ENCODE measurements around the gene DNAJC21. TPM values are rescaled to one million over a fixed set of nuclear protein-coding genes. Genes with fewer than 3 reads are reported as not detected.

The DNAJC21 gene
- total RNA-seq, 2 experiments from 2014 or later, result 47.9 to 50.4 TPM

DNA sequence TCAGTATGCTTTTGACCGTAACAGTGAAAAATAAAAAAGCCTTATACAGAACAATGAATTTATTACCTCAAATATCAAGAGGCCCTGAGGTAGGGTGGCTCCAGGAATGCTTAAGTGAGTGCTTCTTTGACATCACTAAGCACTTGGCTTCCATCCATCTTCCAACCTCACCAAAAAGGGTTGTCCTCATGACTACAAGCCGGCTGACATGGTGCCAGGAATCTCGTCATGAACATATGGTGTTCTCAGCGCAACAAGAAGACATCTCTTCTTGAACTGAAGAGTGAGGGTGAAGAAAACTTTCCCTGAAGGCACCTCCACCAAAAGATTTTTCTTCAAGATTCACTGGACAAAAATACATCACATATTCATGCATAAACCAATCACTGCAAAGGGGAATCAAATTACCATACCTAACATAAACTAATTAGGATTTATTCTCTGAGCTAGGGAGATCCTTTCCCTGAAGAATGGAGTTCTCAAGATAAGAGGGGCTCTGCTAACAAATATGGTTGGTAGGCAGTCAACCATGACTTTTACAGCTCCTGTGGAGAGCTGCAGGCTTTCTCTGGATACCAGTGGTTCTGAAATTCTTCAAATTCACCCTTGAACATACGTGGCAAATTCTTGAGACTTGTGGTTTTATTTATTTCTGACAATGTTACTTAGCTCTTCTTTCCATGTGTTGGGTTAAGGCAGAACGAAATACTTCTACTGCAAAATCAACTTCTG lies 68.9 kb downstream of the DNAJC21 start:
- H3K9me3 ChIP-seq (ENCODE audit: control insufficient read depth in 1 of 2, insufficient read depth in 1 of 2, low read length in 2 of 2), result no peaks in the 10 kb centered on the region
- no peaks in the 10 kb centered on the region for H3K9me3 Mint-ChIP-seq
- H3K27me3 ChIP-seq (ENCODE audit: control insufficient read depth in 1 of 2, insufficient read depth in 2 of 2, low read length in 2 of 2), result peaks cover 4 to 7% of the 10 kb centered on the region in 2 experiments
- H3K4me1 Mint-ChIP-seq (ENCODE audit: low read depth), result no peaks in the 10 kb centered on the region
- H3K4me3 ChIP-seq (ENCODE audit: low read length), result no peak overlapping the region
- intact Hi-C loops (cut with DNase I, micrococcal nuclease), result no loop called here
- H3K27ac ChIP-seq (ENCODE audit: low read depth in 1 of 2, low read length in 2 of 2), result no peak overlapping the region
- no peaks in the 10 kb centered on the region for H3K36me3 Mint-ChIP-seq (ENCODE audit: low read depth)
- DNase-seq (no peak), ATAC-seq (ENCODE audit: poor library complexity) (no peak)
- H3K27me3 Mint-ChIP-seq, result peaks cover 50% of the 10 kb centered on the region
- H3K27ac Mint-ChIP-seq, result no peak overlapping the region
- POLR2A ChIA-PET, result no interaction called here
- no peaks in the 10 kb centered on the region for H3K4me1 ChIP-seq (ENCODE audit: insufficient read depth, low read length)
- no peak overlapping the region for H3K4me3 Mint-ChIP-seq
- TF ChIP-seq, protein P1, sequence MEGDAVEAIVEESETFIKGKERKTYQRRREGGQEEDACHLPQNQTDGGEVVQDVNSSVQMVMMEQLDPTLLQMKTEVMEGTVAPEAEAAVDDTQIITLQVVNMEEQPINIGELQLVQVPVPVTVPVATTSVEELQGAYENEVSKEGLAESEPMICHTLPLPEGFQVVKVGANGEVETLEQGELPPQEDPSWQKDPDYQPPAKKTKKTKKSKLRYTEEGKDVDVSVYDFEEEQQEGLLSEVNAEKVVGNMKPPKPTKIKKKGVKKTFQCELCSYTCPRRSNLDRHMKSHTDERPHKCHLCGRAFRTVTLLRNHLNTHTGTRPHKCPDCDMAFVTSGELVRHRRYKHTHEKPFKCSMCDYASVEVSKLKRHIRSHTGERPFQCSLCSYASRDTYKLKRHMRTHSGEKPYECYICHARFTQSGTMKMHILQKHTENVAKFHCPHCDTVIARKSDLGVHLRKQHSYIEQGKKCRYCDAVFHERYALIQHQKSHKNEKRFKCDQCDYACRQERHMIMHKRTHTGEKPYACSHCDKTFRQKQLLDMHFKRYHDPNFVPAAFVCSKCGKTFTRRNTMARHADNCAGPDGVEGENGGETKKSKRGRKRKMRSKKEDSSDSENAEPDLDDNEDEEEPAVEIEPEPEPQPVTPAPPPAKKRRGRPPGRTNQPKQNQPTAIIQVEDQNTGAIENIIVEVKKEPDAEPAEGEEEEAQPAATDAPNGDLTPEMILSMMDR (IDR thresholded peaks at IDR 0.05), result no peak
- CTCF ChIA-PET, result no interaction called here
- no peaks in the 10 kb centered on the region for H3K36me3 ChIP-seq (ENCODE audit: insufficient read depth, low read length)

DNA sequence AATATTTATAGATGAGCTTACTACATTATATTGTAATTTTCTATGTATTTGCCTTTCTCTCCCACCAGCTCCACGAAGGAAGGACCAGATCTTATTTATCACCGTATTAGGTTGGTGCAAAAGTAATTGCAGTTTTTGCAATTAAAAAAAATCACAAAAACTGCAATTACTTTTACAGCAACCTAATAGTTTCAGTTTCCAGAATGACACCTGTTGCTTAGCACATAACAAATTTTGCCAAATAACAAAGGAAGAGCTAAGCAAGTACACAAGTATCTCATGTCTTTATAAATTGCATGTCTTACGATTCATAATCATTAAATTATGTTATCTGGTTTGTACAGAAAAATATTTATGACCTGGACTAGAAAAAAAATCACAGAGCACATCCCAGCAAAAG lies 72.5 kb downstream of the DNAJC21 start:
- no peaks in the 10 kb centered on the region for H3K4me1 ChIP-seq (ENCODE audit: insufficient read depth, low read length)
- POLR2A ChIA-PET, result no interaction called here
- no peaks in the 10 kb centered on the region for H3K36me3 Mint-ChIP-seq (ENCODE audit: low read depth)
- no peaks in the 10 kb centered on the region for H3K36me3 ChIP-seq (ENCODE audit: insufficient read depth, low read length)
- no peak overlapping the region for H3K4me3 ChIP-seq (ENCODE audit: low read length)
- TF ChIP-seq, protein P1 (IDR thresholded peaks at IDR 0.05), result no peak
- CTCF ChIA-PET, result no interaction called here
- H3K27ac ChIP-seq (ENCODE audit: low read depth in 1 of 2, low read length in 2 of 2), result no peak overlapping the region
- DNase-seq (no peak), ATAC-seq (ENCODE audit: poor library complexity) (no peak)
- H3K27ac Mint-ChIP-seq, result no peak overlapping the region
- H3K4me1 Mint-ChIP-seq (ENCODE audit: low read depth), result no peaks in the 10 kb centered on the region
- H3K27me3 ChIP-seq (ENCODE audit: control insufficient read depth in 1 of 2, insufficient read depth in 2 of 2, low read length in 2 of 2), result peaks cover 5 to 9% of the 10 kb centered on the region in 2 experiments
- H3K9me3 ChIP-seq (ENCODE audit: control insufficient read depth in 1 of 2, insufficient read depth in 1 of 2, low read length in 2 of 2), result no peaks in the 10 kb centered on the region
- no peak overlapping the region for H3K4me3 Mint-ChIP-seq
- H3K27me3 Mint-ChIP-seq, result peaks cover 52% of the 10 kb centered on the region
- H3K9me3 Mint-ChIP-seq, result no peaks in the 10 kb centered on the region
- intact Hi-C loops (cut with DNase I, micrococcal nuclease), result loop anchor here in 1 of 2 experiments (5.0 kb wide), 2 partner anchors 480 to 515 kb away; no protein-coding TSS in a partner anchor

DNA sequence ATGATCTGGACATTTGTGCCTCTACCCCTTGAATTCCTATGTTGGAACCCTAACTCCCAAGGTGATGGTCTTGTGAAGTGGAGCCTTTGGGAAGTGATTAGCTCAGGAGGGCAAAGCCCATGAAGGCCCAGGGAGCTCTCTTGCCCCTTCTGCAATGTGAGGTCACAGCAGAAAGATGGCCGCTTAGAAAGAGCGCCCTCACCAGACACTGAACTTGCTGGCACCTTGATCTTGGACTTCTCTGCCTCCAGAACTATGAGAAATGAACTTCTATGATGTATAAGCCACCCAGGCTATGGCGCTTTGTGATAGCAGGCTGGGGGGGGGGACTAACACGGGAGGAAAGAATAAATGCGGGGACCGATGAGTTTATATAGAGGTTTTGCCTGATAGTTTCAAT lies 73.1 kb downstream of the DNAJC21 start:
- Mint-ChIP-seq H3K4me3 (no peak overlapping the region), H3K27me3 (peaks cover 56% of the 10 kb centered on the region), H3K36me3 (ENCODE audit: low read depth) (no peaks in the 10 kb centered on the region), H3K4me1 (ENCODE audit: low read depth) (no peaks in the 10 kb centered on the region), H3K9me3 (no peaks in the 10 kb centered on the region), H3K27ac (no peak overlapping the region)
- ATAC-seq (ENCODE audit: poor library complexity) (no peak), DNase-seq (no peak)
- Histone ChIP-seq H3K27ac (ENCODE audit: low read depth in 1 of 2, low read length in 2 of 2) (no peak overlapping the region), H3K36me3 (ENCODE audit: insufficient read depth, low read length) (no peaks in the 10 kb centered on the region), H3K4me1 (ENCODE audit: insufficient read depth, low read length) (no peaks in the 10 kb centered on the region), H3K9me3 (ENCODE audit: control insufficient read depth in 1 of 2, insufficient read depth in 1 of 2, low read length in 2 of 2) (no peaks in the 10 kb centered on the region), H3K4me3 (ENCODE audit: low read length) (no peak overlapping the region), H3K27me3 (ENCODE audit: control insufficient read depth in 1 of 2, insufficient read depth in 2 of 2, low read length in 2 of 2) (peaks cover 5 to 9% of the 10 kb centered on the region in 2 experiments)
- CTCF ChIA-PET, result no interaction called here
- TF ChIP-seq, protein P1 (IDR thresholded peaks at IDR 0.05), result no peak
- POLR2A ChIA-PET, result no interaction called here
- intact Hi-C loops (cut with DNase I, micrococcal nuclease), result loop anchor here in 1 of 2 experiments (5.0 kb wide), 2 partner anchors 480 to 515 kb away; no protein-coding TSS in a partner anchor

Data from CD4-positive, alpha-beta T cell (primary cell).